Activated CD8-positive, alpha-beta memory T cell treated with anti-CD3 and anti-CD28 coated beads, Interleukin-2, amount 50 U/mL, for 4 hours (primary cell): Measurements from ENCODE around the gene GPD2.
A peak's percentile ranks its signal among the peaks of the same experiment; 100 is the strongest.

ENCODE experiments used
- DNase-seq: peaks from one replicate; pipeline ENCODE4 v3.0.0-alpha.2; 2020

GPD2 gene

GRCh38 chr2:156538083-156538504, 101.9 kb downstream of the GPD2 start:
- DNase-seq, result no peak

- DNase-seq, result no peak
Observed at GRCh38 chr2:156539086-156539860, 103.1 kb downstream of the GPD2 start.

DNA sequence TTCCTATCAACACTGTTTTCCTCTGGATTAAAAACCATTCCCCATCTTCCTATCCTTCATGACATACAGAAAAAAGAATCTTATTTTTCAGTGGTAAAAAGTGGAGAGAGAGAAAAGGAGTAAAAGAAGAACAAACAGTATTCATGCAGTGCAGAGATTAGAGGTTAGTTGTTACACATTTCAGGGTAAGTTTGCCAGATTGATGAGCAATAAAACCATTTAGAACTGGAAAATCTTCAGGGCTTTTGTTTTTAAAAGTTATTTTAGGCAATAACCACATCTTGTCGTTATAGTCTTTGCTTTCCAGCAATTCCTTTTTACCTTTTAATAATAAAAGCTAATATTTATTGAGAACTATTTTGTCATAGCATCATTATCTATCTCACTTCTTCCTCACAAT, 104.5 kb downstream of the GPD2 start:
- no peak for DNase-seq

DNA sequence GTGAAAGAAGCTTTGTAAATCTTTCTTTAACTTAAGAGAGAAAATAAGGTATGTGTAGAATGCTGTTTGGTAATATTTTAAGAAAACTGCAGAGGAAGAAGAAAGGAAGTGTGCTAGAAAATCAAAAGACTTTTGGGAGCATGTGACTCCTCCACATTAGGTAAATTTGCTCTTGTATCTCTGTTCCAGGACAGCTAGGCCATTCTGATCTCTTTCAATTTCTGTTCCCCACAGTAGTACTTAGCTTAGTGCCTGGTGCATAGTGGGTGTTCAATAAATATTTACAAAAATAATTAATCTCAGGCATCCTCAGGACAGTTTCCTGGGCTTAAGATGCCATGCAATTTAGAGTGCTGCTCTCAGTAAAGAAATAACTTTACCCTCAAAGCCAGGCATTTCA, 105.0 kb downstream of the GPD2 start:
- no peak for DNase-seq

GRCh38 chr2:156541706-156542105, 105.5 kb downstream of the GPD2 start:
- DNase-seq, result no peak

GRCh38 chr2:156548413-156548812, 112.2 kb downstream of the GPD2 start:
- DNase-seq, result no peak

GRCh38 chr2:156553714-156554442, 117.7 kb downstream of the GPD2 start:
- no peak for DNase-seq

DNA sequence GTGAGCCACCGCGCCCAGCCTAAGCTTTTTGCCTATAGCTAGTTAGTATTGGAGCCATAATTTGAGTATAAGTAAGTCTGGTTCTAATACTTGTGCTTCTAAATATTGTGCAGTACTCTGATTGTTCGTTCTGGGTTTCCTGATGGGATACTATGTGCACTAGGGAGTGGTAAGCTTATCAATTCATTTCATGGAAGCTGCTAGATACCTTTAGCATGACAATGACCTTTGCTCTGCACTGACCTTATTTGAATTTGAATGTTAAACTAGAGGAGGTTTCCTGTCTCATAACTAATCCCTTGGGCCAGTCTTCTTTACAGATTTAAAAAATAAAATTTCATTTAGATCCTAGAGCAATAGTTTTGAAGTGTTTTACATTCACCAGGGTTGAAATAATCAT, 125.1 kb downstream of the GPD2 start:
- no peak for DNase-seq

- DNase-seq, result no peak
Observed at GRCh38 chr2:156562124-156562523, 125.9 kb downstream of the GPD2 start.

DNA sequence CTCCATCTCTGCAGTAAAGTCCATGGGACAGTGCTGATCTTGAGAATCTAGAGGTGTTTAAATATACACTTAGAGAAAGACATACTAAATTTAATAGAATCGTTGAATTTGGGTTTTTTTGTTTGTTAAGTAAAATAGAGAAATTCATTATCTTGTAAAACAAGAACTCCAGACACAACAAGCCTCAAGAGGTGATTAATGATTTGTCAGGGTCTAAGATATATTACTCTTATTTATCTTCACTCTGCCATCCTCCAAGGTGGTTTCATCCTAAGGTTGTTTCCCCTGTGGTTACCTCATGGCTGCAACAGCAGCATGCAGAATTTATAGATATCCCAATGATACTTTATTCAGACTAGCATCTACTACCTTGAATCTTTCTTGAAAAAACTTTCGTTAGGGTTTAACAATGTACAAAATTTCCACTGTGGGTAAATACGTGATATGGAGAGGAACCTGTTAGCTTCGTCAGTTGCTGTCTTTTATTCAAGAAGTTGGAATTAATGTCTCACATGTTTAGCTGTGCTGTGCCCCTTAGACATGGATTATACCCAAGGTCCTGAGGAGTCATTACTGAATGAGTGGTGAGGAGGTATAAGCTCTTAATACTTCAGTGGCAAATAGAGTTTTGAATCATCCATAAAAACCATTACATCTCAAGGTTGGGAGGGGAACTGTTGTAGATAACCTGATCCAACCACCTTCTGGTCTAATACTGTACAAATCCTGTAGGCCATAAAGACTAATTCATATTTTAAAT, 128.0 kb downstream of the GPD2 start:
- no peak for DNase-seq

DNA sequence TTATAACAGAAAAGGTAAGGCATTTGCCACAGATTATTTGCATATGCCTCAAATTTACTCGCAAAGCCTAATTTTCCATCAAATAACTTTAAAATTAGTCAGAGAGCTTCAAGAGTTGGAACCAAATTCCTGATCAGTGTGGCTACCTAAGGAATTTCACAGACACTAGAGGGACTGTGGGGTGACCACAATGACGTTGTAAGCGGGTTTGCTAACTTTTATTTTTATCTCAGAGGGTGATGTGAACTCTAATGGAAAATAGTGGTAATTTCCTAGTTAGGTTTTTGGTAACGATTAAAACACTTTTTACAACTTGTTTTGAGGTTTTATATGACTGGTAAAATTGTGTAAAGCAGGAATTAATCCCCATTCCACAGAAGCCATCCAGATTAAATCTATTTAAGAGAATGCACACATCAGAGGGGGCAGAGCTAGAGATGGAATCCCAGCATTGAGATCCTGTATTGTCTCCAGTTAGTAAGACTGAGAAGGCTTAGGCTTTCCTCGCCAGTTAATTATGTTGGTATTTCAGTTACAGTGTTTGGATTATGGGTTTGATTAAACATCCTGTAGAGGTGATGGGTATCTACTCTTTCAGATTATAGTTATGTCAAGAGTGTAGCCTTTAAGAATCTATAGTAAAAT, 129.0 kb downstream of the GPD2 start:
- no peak for DNase-seq

DNA sequence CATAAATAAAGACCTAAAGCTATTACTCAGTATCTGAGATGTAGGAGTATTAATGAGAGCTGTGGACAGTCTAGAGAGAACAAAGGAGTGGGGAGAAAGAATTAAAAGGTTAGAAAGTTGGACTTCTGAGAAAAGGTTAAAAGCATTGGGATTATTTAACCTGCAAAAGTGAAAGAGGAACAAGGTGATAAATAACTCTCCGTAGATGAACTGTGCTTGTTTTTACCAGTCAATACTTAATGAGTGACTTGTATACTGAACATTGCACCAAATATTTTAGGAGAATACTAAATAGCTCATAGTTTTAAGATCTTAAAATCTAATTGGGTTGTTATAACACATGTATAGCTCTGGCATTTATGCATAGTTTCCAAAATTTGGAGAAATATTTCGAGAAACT, 137.5 kb downstream of the GPD2 start:
- DNase-seq, result no peak

GRCh38 chr2:156574112-156574511, 137.9 kb downstream of the GPD2 start:
- no peak for DNase-seq

DNA sequence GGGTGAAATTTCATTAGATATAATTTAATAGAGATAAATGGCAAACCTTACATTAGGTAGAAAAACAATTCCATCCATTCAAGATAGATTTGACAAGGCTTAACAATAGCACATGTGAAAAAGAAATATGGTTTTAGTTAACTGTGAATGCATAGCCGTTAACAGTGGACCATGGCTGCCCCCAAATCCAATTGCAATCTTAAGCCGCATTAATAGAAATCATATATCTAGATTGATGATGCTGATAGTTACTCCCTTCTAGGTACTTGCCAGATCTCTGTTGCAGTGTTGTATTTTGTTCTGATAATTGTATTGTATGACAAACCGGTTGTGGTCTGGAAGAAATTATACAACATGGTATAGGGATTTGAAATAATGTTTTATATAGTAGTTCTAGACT, 139.8 kb downstream of the GPD2 start:
- no peak for DNase-seq

DNA sequence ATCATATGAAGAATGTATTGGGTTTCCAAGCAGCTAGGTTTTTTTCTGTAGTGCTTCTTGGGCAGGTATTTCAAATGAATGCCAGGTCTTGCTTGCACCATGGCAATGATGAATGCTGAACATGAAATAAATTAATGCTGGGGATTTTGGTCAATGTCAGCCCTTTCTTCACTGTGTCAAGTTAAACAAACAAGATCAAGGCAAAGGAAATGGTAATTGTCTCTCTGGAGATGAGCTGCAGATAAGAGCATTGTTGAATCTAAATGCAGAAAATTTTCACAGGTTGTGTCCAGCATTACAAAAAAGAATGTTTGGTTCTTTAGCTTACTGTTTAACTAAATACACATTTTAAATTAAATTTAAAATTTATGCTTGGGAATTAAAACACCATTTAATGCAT, 144.3 kb downstream of the GPD2 start:
- DNase-seq, result no peak

DNA sequence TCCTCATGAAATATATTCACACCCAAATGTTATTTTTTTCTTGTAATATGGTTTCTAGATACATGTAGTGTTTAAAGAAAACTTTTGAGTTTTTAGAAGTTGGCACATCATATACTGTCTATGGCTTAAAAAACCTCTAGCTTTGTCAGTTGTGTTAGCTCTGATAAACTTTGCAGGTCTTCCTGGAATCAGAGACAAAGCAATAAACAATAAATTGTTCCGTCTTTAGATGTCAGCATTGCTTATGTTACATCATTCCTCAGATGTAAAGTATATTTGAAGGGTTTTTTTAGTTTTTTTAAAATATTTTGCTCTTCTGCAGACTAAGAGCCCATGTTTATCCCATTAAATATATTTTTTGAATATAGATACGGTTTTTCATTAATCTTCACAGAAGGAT, 145.1 kb downstream of the GPD2 start:
- DNase-seq, result no peak

DNA sequence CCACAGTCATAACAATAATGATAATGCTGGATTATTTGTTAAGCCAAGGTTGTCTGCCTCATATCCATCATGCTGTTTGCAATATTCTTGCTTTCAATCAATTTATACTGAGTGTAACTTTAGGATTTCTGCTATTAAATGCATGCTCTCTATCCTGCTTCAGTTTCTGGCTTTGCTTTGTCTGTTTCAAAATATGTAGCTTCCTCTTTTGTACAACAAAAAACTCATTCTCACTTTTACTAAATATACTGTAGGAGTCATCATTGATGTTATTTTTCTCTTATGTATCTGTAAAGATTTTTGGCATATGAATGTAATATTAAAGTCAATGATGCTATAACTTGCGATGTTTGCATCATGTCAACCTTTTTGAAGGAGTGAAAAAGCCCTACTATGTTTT, 149.3 kb downstream of the GPD2 start:
- no peak for DNase-seq

GRCh38 chr2:156586621-156587020, 150.4 kb downstream of the GPD2 start:
- no peak for DNase-seq

DNA sequence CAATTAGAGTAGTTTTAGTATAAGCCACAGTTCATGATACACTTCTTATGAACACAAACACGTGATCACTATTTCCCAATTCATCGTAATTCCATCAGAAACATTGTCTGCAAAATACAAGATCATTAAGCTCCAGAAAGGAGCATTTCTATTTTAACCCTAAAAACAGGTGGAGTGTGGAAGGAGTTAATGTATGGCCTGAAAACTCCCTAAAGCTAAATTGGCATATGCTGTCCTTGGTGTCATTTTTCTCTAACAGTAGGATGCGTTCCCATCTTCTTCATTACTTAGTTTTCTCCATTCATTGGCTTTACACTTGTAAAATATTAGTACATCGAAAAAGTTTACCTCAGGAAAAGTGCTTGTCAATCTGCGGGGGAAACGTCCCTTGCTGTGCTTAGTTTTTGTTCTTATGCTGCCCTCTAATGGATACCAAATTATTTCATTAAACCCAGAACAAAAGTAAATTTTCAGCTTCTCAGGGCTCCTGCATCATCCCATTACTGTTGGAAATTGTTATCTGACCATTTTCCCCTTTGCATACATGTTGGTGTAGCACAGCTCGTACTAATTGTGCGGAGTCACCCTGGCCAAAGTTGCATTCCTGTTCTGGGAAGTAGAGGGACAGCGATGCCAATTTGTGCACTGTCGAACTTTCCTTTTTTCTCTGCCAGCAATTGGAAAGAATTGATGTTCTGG, 153.4 kb downstream of the GPD2 start:
- DNase-seq, result peak; percentile 18

DNA sequence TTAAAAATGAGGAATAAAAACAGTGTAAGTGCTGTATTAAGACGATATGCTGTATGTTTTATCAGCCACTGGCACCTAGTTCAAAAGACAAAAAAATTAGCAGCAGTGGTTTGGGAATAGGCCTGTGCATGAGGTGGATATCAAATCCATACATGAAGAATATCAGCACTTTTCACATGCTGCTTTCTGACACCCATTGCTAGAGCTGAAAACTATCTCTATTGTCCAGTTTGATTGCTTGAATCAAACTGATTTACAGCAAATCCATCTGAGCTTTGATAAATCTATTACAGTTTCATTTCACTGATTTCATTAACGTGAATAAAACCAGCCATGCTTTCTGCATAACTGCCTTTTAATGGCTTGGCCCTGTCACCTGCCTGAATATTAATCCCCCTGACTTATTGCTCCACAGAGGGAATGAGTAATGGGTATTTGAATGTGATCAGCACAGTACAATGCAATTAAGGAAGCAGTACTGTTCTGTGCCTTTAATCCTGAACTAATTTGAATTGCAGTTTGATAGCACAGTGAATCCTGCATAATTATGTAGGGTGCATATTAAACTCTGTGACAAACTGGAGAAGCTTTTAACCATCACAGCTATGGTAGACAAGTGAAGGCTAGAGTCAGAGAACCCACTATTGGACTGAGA, 154.0 kb downstream of the GPD2 start:
- no peak for DNase-seq

GRCh38 chr2:156592809-156593593, 156.8 kb downstream of the GPD2 start:
- no peak for DNase-seq
